ENCODE data around the gene TPRA1. TPM values are rescaled to one million over a fixed set of nuclear protein-coding genes. Genes with fewer than 3 reads are reported as not detected.
A peak's percentile ranks its signal among the peaks of the same experiment; 100 is the strongest.

TPRA1 gene
- 11.8 and 27.4 TPM in 2 replicates for total RNA-seq (ENCODE audit: low replicate concordance)

DNA sequence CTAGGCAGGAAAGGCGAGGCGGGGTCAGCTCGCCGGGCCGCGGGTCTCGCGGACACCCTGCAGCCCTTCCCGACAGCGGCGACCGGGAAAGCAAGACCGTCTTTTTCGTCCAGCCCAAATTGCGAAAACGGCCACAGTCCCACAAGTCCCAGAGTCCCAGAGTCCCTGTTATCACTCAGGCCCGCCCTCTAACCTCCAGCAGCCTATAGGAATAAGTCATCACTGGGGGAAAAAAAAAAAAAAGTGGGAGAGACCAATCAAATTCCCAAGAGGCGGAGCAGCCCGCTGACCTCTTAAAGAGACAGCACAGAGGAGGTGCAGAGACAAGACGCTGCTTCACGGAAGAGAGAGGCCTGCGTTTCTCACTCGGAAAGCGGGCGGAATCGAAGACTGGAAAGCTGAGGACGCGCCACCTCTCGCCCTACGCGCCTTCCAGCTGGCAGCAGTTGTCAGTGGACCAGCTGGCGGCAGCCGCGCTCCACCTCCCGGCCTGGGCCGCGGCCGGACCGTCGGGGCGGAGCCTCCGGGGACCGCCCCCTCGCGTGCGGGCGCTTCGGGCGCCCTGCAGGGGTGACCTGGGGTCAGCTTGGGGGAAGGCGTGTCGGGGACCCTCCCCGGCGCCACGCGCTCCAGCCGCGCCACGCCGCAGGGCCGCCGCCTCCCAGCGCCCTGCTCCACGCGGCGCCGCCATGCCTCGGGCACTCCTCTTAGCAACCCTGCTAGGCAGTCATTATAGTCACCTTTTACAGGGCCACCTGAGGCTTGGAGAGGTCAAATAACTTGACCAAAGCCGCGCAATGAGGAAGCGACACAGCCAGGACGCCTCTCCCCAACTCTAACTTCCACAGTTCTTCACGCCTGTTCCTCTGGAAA, at the start of gene TPRA1:
TSS of gene TPRA1 (minus strand) at position 141 of the 873 bp plus-strand sequence. CDS start 10,587 bp downstream, outside the sequence.
- H2AFZ ChIP-seq (replicated peaks), result peak within 1 kb of the TSS; percentile 62
- no peaks in the 10 kb centered on the region for H3K27me3 ChIP-seq
- H3K9me3 Mint-ChIP-seq, result no peaks in the 10 kb centered on the region
- H3K27me3 Mint-ChIP-seq (ENCODE audit: insufficient read depth, low read depth), result peaks cover 17% of the 10 kb centered on the region
- H3K36me3 ChIP-seq, result no peaks in the 10 kb centered on the region
- H4K20me1 ChIP-seq (ENCODE audit: low read depth), result peaks cover 36% of the 10 kb centered on the region
- H3F3A ChIP-seq (ENCODE audit: low read depth), result peaks cover 15% of the 10 kb centered on the region
- peak within 1 kb of the TSS; percentile 60 for H3K9ac ChIP-seq
- no peaks in the 10 kb centered on the region for H3K36me3 Mint-ChIP-seq
- H3K4me1 ChIP-seq, result peaks cover 14% of the 10 kb centered on the region
- peak within 1 kb of the TSS; percentile 92 for H3K4me3 ChIP-seq
- H3K4me3 Mint-ChIP-seq, result peak within 1 kb of the TSS; percentile 94
- H3K79me2 ChIP-seq (ENCODE audit: low read depth), result peaks cover 22% of the 10 kb centered on the region
- H3K9me3 ChIP-seq (ENCODE audit: low read depth), result no peaks in the 10 kb centered on the region
- H3K4me2 ChIP-seq, result peak within 1 kb of the TSS; percentile 96
- peak; percentile 97 for DNase-seq (ENCODE audit: low spot score)
- H3K27ac Mint-ChIP-seq, result peak within 1 kb of the TSS; percentile 1
- peak within 1 kb of the TSS; percentile 73 for H3K27ac ChIP-seq
- peaks cover 24% of the 10 kb centered on the region for H3K4me1 Mint-ChIP-seq
- no peak for TF ChIP-seq EZH2phosphoT487 (IDR thresholded peaks at IDR 0.05)
- TF ChIP-seq, protein P1, sequence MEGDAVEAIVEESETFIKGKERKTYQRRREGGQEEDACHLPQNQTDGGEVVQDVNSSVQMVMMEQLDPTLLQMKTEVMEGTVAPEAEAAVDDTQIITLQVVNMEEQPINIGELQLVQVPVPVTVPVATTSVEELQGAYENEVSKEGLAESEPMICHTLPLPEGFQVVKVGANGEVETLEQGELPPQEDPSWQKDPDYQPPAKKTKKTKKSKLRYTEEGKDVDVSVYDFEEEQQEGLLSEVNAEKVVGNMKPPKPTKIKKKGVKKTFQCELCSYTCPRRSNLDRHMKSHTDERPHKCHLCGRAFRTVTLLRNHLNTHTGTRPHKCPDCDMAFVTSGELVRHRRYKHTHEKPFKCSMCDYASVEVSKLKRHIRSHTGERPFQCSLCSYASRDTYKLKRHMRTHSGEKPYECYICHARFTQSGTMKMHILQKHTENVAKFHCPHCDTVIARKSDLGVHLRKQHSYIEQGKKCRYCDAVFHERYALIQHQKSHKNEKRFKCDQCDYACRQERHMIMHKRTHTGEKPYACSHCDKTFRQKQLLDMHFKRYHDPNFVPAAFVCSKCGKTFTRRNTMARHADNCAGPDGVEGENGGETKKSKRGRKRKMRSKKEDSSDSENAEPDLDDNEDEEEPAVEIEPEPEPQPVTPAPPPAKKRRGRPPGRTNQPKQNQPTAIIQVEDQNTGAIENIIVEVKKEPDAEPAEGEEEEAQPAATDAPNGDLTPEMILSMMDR (IDR thresholded peaks at IDR 0.05), result peak; percentile 19

DNA sequence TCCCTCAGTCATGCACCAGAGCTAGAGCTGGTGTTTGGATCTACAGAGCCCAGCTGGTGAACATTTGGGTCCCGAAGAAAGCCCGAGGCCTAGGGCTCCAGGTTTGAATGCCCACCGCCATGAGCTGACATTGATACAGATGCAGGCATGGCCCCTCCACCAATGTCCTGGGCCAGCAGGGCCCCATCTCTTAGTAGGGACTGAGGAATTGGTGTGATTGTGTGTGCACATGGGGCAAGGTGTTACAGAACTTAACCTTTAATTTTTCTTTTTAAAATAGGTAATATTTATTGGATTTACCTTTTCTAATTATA, 49.5 kb upstream of the TPRA1 start:
- H3K27me3 Mint-ChIP-seq (ENCODE audit: insufficient read depth, low read depth), result no peaks in the 10 kb centered on the region
- Histone ChIP-seq H3K4me1 (no peaks in the 10 kb centered on the region), H3K4me2 (no peak overlapping the region), H3K27me3 (no peaks in the 10 kb centered on the region), H2AFZ (replicated peaks) (no peak overlapping the region), H3K36me3 (no peaks in the 10 kb centered on the region), H3K4me3 (no peak overlapping the region), H3K9me3 (ENCODE audit: low read depth) (no peaks in the 10 kb centered on the region), H3K9ac (no peak overlapping the region), H3K79me2 (ENCODE audit: low read depth) (no peaks in the 10 kb centered on the region), H3F3A (ENCODE audit: low read depth) (no peaks in the 10 kb centered on the region), H4K20me1 (ENCODE audit: low read depth) (no peaks in the 10 kb centered on the region), H3K27ac (no peak overlapping the region)
- peaks cover 9% of the 10 kb centered on the region for H3K4me1 Mint-ChIP-seq
- TF ChIP-seq, protein P1 (IDR thresholded peaks at IDR 0.05), result no peak
- TF ChIP-seq EZH2phosphoT487 (IDR thresholded peaks at IDR 0.05), result no peak
- no peak for TF ChIP-seq EZH2 (IDR thresholded peaks at IDR 0.05)
- no peak overlapping the region for H3K27ac Mint-ChIP-seq
- no peaks in the 10 kb centered on the region for H3K9me3 Mint-ChIP-seq
- no peak overlapping the region for H3K4me3 Mint-ChIP-seq
- DNase-seq (ENCODE audit: low spot score), result no peak
- peaks cover 4% of the 10 kb centered on the region for H3K36me3 Mint-ChIP-seq

DNA sequence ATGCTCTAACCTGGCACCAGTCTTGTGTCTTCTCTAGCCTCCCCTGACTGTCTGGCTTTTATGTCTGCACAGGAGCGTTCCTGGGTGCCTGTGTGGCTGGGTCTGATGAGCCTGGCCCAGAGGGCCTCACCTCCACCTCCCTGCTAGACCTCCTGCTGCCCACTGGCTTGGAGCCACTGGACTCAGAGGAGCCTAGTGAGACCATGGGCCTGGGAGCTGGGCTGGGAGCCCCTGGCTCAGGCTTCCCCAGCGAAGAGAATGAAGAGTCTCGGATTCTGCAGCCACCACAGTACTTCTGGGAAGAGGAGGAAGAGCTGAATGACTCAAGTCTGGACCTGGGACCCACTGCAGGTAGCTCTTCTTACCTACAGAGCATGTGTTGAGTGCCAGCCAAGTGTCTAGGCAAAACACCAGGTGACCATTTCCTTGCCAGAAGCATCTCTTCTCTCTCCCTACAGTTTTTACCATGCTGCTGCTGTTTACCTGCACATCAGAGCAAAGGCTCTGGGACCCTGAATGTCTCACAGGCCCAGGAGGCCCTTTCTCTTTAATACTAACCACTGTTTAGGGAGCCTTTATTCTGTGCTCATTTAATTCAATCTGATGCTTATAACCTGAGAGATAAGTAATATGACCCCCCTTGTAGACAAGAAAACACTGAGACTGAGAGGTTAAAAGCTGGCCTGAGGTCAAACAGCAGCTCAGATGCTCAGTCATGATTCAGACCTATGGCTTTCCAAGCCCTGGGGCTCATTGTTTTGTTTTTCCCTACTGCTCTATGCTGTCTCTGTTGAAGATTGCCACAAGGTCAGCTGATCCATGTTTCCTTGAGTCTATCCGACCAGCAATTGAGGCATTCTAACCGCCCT, 48.9 kb upstream of the TPRA1 start:
- H3K9me3 Mint-ChIP-seq, result no peaks in the 10 kb centered on the region
- peaks cover 9% of the 10 kb centered on the region for H3K4me1 Mint-ChIP-seq
- H3K27me3 Mint-ChIP-seq (ENCODE audit: insufficient read depth, low read depth), result no peaks in the 10 kb centered on the region
- no peak for TF ChIP-seq EZH2 (IDR thresholded peaks at IDR 0.05)
- TF ChIP-seq, protein P1 (IDR thresholded peaks at IDR 0.05), result no peak
- peaks cover 2% of the 10 kb centered on the region for H3K36me3 Mint-ChIP-seq
- no peaks in the 10 kb centered on the region for H3K4me1 ChIP-seq
- no peak for DNase-seq (ENCODE audit: low spot score)
- H3K4me2 ChIP-seq, result no peak overlapping the region
- no peak overlapping the region for H3K4me3 Mint-ChIP-seq
- no peak overlapping the region for H3K27ac Mint-ChIP-seq
- H2AFZ ChIP-seq (replicated peaks), result no peak overlapping the region
- no peak overlapping the region for H3K9ac ChIP-seq
- H4K20me1 ChIP-seq (ENCODE audit: low read depth), result peaks cover under 1% of the 10 kb centered on the region
- H3K27me3 ChIP-seq, result no peaks in the 10 kb centered on the region
- H3K79me2 ChIP-seq (ENCODE audit: low read depth), result no peaks in the 10 kb centered on the region
- no peaks in the 10 kb centered on the region for H3K9me3 ChIP-seq (ENCODE audit: low read depth)
- H3K27ac ChIP-seq, result no peak overlapping the region
- H3F3A ChIP-seq (ENCODE audit: low read depth), result no peaks in the 10 kb centered on the region
- H3K36me3 ChIP-seq, result no peaks in the 10 kb centered on the region
- H3K4me3 ChIP-seq, result no peak overlapping the region

Measured in neural progenitor cell (in vitro differentiated cells).